Measurements from ENCODE around the gene SLC26A9. TPM values are rescaled to one million over a fixed set of nuclear protein-coding genes. Genes with fewer than 3 reads are reported as not detected.

SLC26A9 gene
- total and polyA plus RNA-seq, 2 experiments from 2014 or later: not detected

DNA sequence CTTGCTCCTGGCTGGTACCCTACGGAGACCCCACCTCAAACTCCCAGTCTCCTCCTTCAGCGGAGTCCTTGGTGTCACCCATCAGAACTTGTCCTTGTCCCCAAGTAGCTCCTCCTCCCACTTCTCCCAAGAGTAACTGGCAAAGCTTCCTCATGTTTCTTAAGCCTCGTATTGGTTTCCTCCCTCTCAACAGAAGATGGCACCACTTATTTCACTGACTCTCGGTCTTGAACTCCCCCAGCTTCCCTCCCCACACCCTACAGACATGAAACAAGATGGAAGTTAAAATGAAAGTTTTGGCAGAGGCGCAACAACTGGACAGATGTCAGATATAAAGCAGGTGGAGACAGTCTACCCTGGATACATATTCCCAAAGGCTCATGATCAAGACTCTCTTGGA, 46.5 kb upstream of the SLC26A9 start:
- Histone ChIP-seq H4K20me1 (ENCODE audit: insufficient read depth) (no peaks in the 10 kb centered on the region), H3K27ac (no peak overlapping the region), H3K4me1 (ENCODE audit: insufficient read depth) (0 out of 2 replicates have a peak, but pooled peaks cover 7% of the 10 kb centered on the region), H3K9ac (no peak overlapping the region), H3K9me2 (ENCODE audit: insufficient read depth) (no peaks in the 10 kb centered on the region), H3K9me3 (ENCODE audit: low read depth) (no peaks in the 10 kb centered on the region), H3K79me2 (ENCODE audit: insufficient read depth) (no peaks in the 10 kb centered on the region), H3F3A (ENCODE audit: insufficient read depth) (peaks cover 14% of the 10 kb centered on the region), H3K36me3 (ENCODE audit: low read depth) (no peaks in the 10 kb centered on the region), H3K4me3 (no peak overlapping the region), H2AFZ (no peak overlapping the region), H3K4me2 (ENCODE audit: unreplicated experiment) (no peak overlapping the region), H3K27me3 (replicated peaks; ENCODE audit: insufficient read depth) (no peaks in the 10 kb centered on the region)
- TF ChIP-seq EZH2phosphoT487 (IDR thresholded peaks at IDR 0.05; ENCODE audit: insufficient read depth, low read depth) (no peak), EZH2 (IDR thresholded peaks at IDR 0.05; ENCODE audit: insufficient read depth, poor library complexity, severe bottlenecking) (no peak)
- DNase-seq: no peak
- in situ Hi-C loops (cut with MboI): loop anchor here (5.0 to 10.0 kb wide), 2 partner anchors 113 to 195 kb away; no protein-coding TSS in a partner anchor
- 89% methylated on average over 5 of the region's 5 CpGs for WGBS, 2 experiments (ENCODE audit: low coverage in 1 of 2, low lambda C conversion rate in 2 of 2, missing lambda C conversion rate in 2 of 2)

DNA sequence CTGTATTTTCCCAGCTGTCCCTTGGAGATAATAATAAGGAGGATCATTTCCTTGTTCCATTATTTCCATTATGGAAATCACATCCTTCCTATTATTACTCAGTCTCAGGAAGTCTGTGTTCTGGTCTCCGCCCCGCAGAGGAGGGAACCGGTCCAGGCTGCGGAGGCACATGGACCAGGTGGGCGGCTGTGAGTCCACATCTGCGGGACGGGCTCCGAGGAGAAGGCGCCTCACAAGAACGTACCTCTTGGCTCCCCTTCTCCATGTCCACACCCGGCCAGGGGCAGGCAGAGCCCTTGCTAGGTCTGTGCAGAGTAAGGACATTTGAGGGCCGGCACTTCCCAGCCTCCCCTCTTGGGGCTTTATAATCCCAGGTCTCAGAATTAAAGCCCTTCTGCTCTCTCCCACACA, 45.3 kb upstream of the SLC26A9 start:
- H3K4me1 ChIP-seq (ENCODE audit: insufficient read depth): 0 out of 2 replicates have a peak, but pooled peaks cover 7% of the 10 kb centered on the region
- 76 to 80% methylated on average over 12 of the region's 12 CpGs for WGBS, 2 experiments (ENCODE audit: low coverage in 1 of 2, low lambda C conversion rate in 2 of 2, missing lambda C conversion rate in 2 of 2)
- no peaks in the 10 kb centered on the region for H3K9me3 ChIP-seq (ENCODE audit: low read depth)
- in situ Hi-C loops (cut with MboI): loop anchor here (5.0 to 10.0 kb wide), 2 partner anchors 114 to 194 kb away; no protein-coding TSS in a partner anchor
- no peak for DNase-seq
- H4K20me1 ChIP-seq (ENCODE audit: insufficient read depth): no peaks in the 10 kb centered on the region
- no peak overlapping the region for H3K9ac ChIP-seq
- no peak overlapping the region for H3K27ac ChIP-seq
- TF ChIP-seq EZH2phosphoT487 (IDR thresholded peaks at IDR 0.05; ENCODE audit: insufficient read depth, low read depth) (no peak), EZH2 (IDR thresholded peaks at IDR 0.05; ENCODE audit: insufficient read depth, poor library complexity, severe bottlenecking) (no peak)
- H3K4me2 ChIP-seq (ENCODE audit: unreplicated experiment): no peak overlapping the region
- H3K79me2 ChIP-seq (ENCODE audit: insufficient read depth): no peaks in the 10 kb centered on the region
- H2AFZ ChIP-seq: no peak overlapping the region
- H3F3A ChIP-seq (ENCODE audit: insufficient read depth): peaks cover 14% of the 10 kb centered on the region
- H3K9me2 ChIP-seq (ENCODE audit: insufficient read depth): no peaks in the 10 kb centered on the region
- no peaks in the 10 kb centered on the region for H3K27me3 ChIP-seq (replicated peaks; ENCODE audit: insufficient read depth)
- no peaks in the 10 kb centered on the region for H3K36me3 ChIP-seq (ENCODE audit: low read depth)
- H3K4me3 ChIP-seq: no peak overlapping the region

DNA sequence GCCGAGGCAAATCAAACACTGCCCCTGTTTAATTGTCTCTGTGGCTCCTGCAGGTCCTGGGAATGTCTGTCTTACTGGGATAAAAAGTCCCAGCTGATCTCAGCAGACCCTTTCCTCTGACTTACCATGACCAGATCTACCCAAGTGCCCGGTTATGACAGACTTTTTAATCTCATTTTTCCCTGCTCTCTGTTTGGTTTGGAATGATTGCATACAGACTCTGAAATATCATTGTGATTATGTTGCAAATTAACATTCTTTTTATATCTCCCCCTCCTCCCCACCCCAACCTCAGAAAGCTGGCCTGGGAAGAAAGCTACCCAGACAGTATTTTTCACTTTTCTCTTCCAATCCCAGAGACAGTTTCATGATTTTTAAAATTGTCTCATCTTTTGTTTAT, 43.6 kb upstream of the SLC26A9 start:
- H2AFZ ChIP-seq: no peak overlapping the region
- in situ Hi-C loops (cut with MboI): loop anchor here (5.0 to 10.0 kb wide), 2 partner anchors 115 to 192 kb away; no protein-coding TSS in a partner anchor
- no peak for TF ChIP-seq EZH2 (IDR thresholded peaks at IDR 0.05; ENCODE audit: insufficient read depth, poor library complexity, severe bottlenecking)
- no peak for TF ChIP-seq EZH2phosphoT487 (IDR thresholded peaks at IDR 0.05; ENCODE audit: insufficient read depth, low read depth)

DNA sequence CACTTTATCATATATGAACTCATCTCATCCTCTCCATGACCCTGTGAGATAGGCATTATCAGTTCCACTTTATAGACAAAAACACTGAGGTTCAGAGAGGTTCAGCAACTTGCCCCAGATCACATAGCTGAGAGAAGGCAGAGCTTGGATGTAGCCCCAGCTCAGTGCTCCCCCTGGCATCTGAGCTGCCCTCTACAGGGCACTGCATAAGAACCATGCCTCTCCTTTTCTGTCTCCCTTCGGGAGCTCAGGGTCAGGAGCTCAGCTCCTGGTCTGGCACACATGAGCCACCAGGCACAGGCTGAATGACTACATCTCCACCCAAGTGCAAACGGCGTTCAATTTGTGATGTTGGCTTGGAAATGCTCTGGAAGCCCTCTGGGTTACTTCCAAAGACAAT, 43.0 kb upstream of the SLC26A9 start:
- no peak overlapping the region for H2AFZ ChIP-seq
- H4K20me1 ChIP-seq (ENCODE audit: insufficient read depth): no peaks in the 10 kb centered on the region
- WGBS, 2 experiments (ENCODE audit: low coverage in 1 of 2, low lambda C conversion rate in 2 of 2, missing lambda C conversion rate in 2 of 2): 40 to 41% methylated on average over 3 of the region's 3 CpGs
- H3K79me2 ChIP-seq (ENCODE audit: insufficient read depth): no peaks in the 10 kb centered on the region
- H3K9me2 ChIP-seq (ENCODE audit: insufficient read depth): no peaks in the 10 kb centered on the region
- peaks cover 10% of the 10 kb centered on the region; the same call in 1 of the 2 replicates for H3F3A ChIP-seq (ENCODE audit: insufficient read depth)
- peak; percentile 24 for DNase-seq
- no peaks in the 10 kb centered on the region for H3K36me3 ChIP-seq (ENCODE audit: low read depth)
- in situ Hi-C loops (cut with MboI): loop anchor here (5.0 to 10.0 kb wide), 2 partner anchors 116 to 191 kb away; no protein-coding TSS in a partner anchor
- H3K9ac ChIP-seq: no peak overlapping the region
- no peaks in the 10 kb centered on the region for H3K27me3 ChIP-seq (replicated peaks; ENCODE audit: insufficient read depth)
- TF ChIP-seq EZH2 (IDR thresholded peaks at IDR 0.05; ENCODE audit: insufficient read depth, poor library complexity, severe bottlenecking) (no peak), EZH2phosphoT487 (IDR thresholded peaks at IDR 0.05; ENCODE audit: insufficient read depth, low read depth) (no peak)
- H3K4me2 ChIP-seq (ENCODE audit: unreplicated experiment): no peak overlapping the region
- H3K4me3 ChIP-seq: no peak overlapping the region
- H3K9me3 ChIP-seq (ENCODE audit: low read depth): no peaks in the 10 kb centered on the region
- no peak overlapping the region for H3K27ac ChIP-seq
- H3K4me1 ChIP-seq (ENCODE audit: insufficient read depth): 0 out of 2 replicates have a peak, but pooled peaks cover 4% of the 10 kb centered on the region

More for the DNA sequence above, 43.6 kb upstream of the SLC26A9 start:
- H3K4me2 ChIP-seq (ENCODE audit: unreplicated experiment): no peak overlapping the region
- WGBS, 2 experiments (ENCODE audit: low coverage in 1 of 2, low lambda C conversion rate in 2 of 2, missing lambda C conversion rate in 2 of 2): 37 to 42% methylated on average over 2 of the region's 2 CpGs
- no peaks in the 10 kb centered on the region for H4K20me1 ChIP-seq (ENCODE audit: insufficient read depth)
- H3K9ac ChIP-seq: no peak overlapping the region
- no peaks in the 10 kb centered on the region for H3K79me2 ChIP-seq (ENCODE audit: insufficient read depth)
- H3K9me3 ChIP-seq (ENCODE audit: low read depth): no peaks in the 10 kb centered on the region
- H3K27ac ChIP-seq: no peak overlapping the region
- H3K9me2 ChIP-seq (ENCODE audit: insufficient read depth): no peaks in the 10 kb centered on the region
- H3K27me3 ChIP-seq (replicated peaks; ENCODE audit: insufficient read depth): no peaks in the 10 kb centered on the region
- 0 out of 2 replicates have a peak, but pooled peaks cover 7% of the 10 kb centered on the region for H3K4me1 ChIP-seq (ENCODE audit: insufficient read depth)
- DNase-seq: no peak
- no peaks in the 10 kb centered on the region for H3K36me3 ChIP-seq (ENCODE audit: low read depth)
- H3K4me3 ChIP-seq: no peak overlapping the region
- peaks cover 14% of the 10 kb centered on the region for H3F3A ChIP-seq (ENCODE audit: insufficient read depth)
